Measurements from ENCODE around the gene ASB3. TPM values are rescaled to one million over a fixed set of nuclear protein-coding genes. Genes with fewer than 3 reads are reported as not detected.
A peak's percentile ranks its signal among the peaks of the same experiment; 100 is the strongest.
"Not testable (repeated sequence)": the region's sequence is repeated elsewhere in the genome, so short reads cannot be mapped to it uniquely, and the experiment has no call there.

ASB3 gene
- total RNA-seq, 1 experiment from 2014 or later, result 32.3 TPM

DNA sequence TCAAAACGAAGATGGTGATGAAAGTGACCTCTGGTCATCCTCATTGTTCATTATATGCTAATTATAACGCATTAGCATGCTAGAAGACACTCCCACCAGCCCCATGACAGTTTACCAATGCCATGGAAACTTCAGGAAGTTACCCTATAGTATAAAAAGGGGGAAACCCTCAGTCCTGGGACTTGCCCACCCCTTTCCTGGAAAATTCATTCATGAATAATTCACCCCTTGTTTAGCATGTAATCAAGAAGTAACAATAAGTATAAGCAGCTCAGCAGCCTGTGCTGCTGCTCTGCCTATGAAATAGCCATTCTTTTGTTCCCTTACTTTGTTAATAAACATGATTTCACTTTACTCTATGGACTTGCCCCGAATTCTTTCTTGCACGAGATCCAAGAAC is 89.7 kb downstream of the ASB3 start:
- H3K36me3 ChIP-seq, result peaks cover 24% of the 10 kb centered on the region
- H3K4me1 ChIP-seq (replicated peaks), result no peaks in the 10 kb centered on the region
- no peaks in the 10 kb centered on the region for H3K27me3 ChIP-seq (replicated peaks)
- no peak for DNase-seq (ENCODE audit: low read depth in 1 of 2, low spot score in 2 of 2)
- no peak overlapping the region for H3K4me3 ChIP-seq
- no peaks in the 10 kb centered on the region for H3K9me3 ChIP-seq (replicated peaks)
- no peak overlapping the region for H3K27ac ChIP-seq

- Histone ChIP-seq H3K27ac (no peak overlapping the region), H3K36me3 (peaks cover 24% of the 10 kb centered on the region), H3K9me3 (replicated peaks) (no peaks in the 10 kb centered on the region), H3K4me1 (replicated peaks) (no peaks in the 10 kb centered on the region), H3K4me3 (no peak overlapping the region), H3K27me3 (replicated peaks) (no peaks in the 10 kb centered on the region)
- DNase-seq (ENCODE audit: low read depth in 1 of 2, low spot score in 2 of 2), result no peak
These were observed 91.2 kb downstream of the ASB3 start for GRCh38 chr2:53695575-53695974.

DNA sequence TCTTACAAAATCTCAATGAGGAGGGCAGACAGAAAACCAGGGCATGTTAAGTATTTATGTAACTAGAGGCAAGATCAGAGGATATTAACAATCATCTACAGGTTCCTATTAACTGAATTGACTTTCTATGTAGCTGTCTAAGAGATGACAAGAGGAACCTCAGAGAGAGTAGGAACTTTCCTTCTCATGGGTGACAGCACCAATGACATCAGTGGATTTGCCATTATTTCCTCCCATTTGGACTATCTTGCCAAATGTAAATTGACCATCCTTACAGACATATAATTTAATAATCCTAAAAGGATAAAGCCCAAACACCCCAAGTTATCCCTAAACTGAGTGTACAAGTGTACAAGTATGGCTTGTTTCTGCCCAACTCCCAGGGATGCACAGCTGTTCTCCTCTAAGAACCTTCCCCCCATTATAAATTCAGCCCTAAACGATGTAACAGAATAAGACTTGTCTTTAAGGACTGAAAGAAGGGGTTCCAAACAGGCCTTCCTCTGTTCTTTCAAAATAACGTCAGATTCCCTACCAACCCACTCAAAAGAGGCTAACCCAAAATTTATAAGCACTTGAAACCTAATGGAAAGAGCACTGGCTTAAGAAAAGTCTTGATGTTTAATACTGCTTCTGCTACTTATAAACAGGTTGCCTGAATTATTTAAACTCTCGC is 92.5 kb downstream of the ASB3 start:
- H3K9me3 ChIP-seq (replicated peaks), result no peaks in the 10 kb centered on the region
- peaks cover 13% of the 10 kb centered on the region for H3K36me3 ChIP-seq
- no peak overlapping the region for H3K4me3 ChIP-seq
- no peak for DNase-seq (ENCODE audit: low read depth in 1 of 2, low spot score in 2 of 2)
- no peaks in the 10 kb centered on the region for H3K27me3 ChIP-seq (replicated peaks)
- no peak overlapping the region for H3K27ac ChIP-seq
- no peaks in the 10 kb centered on the region for H3K4me1 ChIP-seq (replicated peaks)

DNA sequence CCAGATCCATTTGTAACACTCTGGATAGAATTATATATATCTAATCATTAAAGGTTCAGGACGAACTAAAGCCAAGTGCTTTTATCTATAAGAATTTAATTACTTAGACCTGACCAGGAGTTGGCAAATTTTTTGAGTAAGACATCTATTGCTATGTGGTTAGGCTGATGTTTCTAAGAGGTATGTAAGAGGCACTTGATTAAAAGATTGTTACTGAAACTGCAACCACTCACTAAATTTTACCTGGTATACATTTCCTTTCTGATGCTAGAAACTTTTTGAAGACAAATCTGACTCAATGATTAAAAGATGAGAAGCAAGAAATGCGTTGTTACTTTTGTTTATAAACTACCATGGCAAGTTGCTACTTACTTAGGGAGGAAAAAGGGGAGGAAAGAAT is 95.9 kb downstream of the ASB3 start:
- Histone ChIP-seq H3K36me3 (peaks cover 6% of the 10 kb centered on the region), H3K4me3 (no peak overlapping the region), H3K9me3 (replicated peaks) (no peaks in the 10 kb centered on the region), H3K27ac (no peak overlapping the region), H3K27me3 (replicated peaks) (no peaks in the 10 kb centered on the region), H3K4me1 (replicated peaks) (no peaks in the 10 kb centered on the region)
- DNase-seq (ENCODE audit: low read depth in 1 of 2, low spot score in 2 of 2), result no peak

- H3K27ac ChIP-seq, result no peak overlapping the region
- H3K36me3 ChIP-seq, result peaks cover 3% of the 10 kb centered on the region; the same call in 1 of the 2 replicates
- peak in 1 of 2 experiments; percentile 2 for DNase-seq (ENCODE audit: low read depth in 1 of 2, low spot score in 2 of 2)
- H3K4me3 ChIP-seq, result no peak overlapping the region
- peaks cover 4% of the 10 kb centered on the region; the same call in 1 of the 2 replicates for H3K4me1 ChIP-seq (replicated peaks)
- no peaks in the 10 kb centered on the region for H3K9me3 ChIP-seq (replicated peaks)
- no peaks in the 10 kb centered on the region for H3K27me3 ChIP-seq (replicated peaks)
These were observed 113.8 kb downstream of the ASB3 start for GRCh38 chr2:53672881-53673522.

GRCh38 chr2:53670331-53670730 is 116.4 kb downstream of the ASB3 start:
- H3K4me1 ChIP-seq (replicated peaks), result peaks cover 4% of the 10 kb centered on the region; the same call in 1 of the 2 replicates

DNA sequence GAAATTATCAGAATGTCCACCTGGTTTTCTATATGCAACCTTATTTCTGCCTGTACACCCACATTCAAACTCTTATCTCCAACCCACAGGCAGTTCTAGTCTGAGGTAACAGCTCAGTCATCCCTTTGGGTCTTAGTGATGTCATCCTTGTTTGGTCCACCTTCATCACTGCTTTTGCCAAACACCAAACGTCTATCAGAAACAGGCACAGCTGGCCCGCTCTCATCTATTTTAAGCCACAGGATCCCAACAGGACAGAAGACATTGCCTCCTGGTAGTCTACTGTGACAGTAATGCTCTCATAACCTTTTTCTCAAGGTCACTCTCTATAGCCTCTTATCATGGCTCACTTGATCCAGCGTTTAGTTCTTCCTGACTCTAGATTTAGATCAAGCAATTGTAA is 118.1 kb downstream of the ASB3 start:
- Histone ChIP-seq H3K36me3 (peaks cover 3% of the 10 kb centered on the region; the same call in 1 of the 2 replicates), H3K27ac (no peak overlapping the region), H3K4me3 (no peak overlapping the region), H3K4me1 (replicated peaks) (peaks cover 4% of the 10 kb centered on the region; the same call in 1 of the 2 replicates), H3K27me3 (replicated peaks) (no peaks in the 10 kb centered on the region), H3K9me3 (replicated peaks) (no peaks in the 10 kb centered on the region)
- no peak for DNase-seq (ENCODE audit: low read depth in 1 of 2, low spot score in 2 of 2)

More at GRCh38 chr2:53670331-53670730, 116.4 kb downstream of the ASB3 start:
- no peaks in the 10 kb centered on the region for H3K9me3 ChIP-seq (replicated peaks)
- no peak overlapping the region for H3K27ac ChIP-seq
- peaks cover 3% of the 10 kb centered on the region; the same call in 1 of the 2 replicates for H3K36me3 ChIP-seq
- no peak overlapping the region for H3K4me3 ChIP-seq
- DNase-seq (ENCODE audit: low read depth in 1 of 2, low spot score in 2 of 2), result no peak
- H3K27me3 ChIP-seq (replicated peaks), result no peaks in the 10 kb centered on the region

DNA sequence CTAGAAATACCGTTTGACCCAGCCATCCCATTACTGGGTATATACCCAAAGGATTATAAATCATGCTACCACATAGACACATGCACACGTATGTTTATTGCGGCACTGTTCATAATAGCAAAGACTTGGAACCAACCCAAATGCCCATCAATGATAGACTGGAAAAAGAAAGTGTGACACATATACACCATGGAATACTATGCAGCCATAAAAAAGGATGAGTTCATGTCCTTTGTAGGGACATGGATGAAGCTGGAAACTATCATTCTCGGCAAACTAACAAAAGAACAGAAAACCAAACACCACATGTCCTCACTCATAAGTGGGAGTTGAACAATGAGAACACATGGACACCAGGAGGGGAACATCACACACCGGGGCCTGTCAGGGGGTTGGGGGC is 119.6 kb downstream of the ASB3 start:
- not testable (repeated sequence) for H3K9me3 ChIP-seq (replicated peaks); H3K4me1 ChIP-seq (replicated peaks); H3K27me3 ChIP-seq (replicated peaks); H3K4me3 ChIP-seq; H3K27ac ChIP-seq; H3K36me3 ChIP-seq; DNase-seq (ENCODE audit: low read depth in 1 of 2, low spot score in 2 of 2)

DNA sequence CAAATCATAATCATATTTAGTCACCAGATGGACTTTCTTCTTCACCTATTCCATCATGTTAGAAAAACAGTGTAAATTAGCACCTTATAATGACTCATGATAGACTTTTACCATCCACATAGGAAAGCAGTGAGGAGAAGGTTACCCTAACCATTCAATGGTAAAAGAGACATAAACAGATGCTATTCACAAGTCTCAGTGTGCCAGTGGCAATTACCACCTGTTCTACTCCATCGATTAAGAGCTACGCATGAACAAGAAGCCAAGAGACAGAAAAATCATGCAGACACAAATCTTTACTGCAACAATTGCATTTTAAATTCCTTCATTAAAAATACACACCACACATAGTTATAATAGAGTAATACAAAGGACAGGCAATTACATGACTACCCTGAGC is 125.9 kb downstream of the ASB3 start:
- H3K4me3 ChIP-seq, result no peak overlapping the region
- no peaks in the 10 kb centered on the region for H3K27me3 ChIP-seq (replicated peaks)
- H3K4me1 ChIP-seq (replicated peaks), result no peaks in the 10 kb centered on the region
- H3K36me3 ChIP-seq, result no peaks in the 10 kb centered on the region
- no peaks in the 10 kb centered on the region for H3K9me3 ChIP-seq (replicated peaks)
- no peak overlapping the region for H3K27ac ChIP-seq
- DNase-seq (ENCODE audit: low read depth in 1 of 2, low spot score in 2 of 2), result no peak

DNA sequence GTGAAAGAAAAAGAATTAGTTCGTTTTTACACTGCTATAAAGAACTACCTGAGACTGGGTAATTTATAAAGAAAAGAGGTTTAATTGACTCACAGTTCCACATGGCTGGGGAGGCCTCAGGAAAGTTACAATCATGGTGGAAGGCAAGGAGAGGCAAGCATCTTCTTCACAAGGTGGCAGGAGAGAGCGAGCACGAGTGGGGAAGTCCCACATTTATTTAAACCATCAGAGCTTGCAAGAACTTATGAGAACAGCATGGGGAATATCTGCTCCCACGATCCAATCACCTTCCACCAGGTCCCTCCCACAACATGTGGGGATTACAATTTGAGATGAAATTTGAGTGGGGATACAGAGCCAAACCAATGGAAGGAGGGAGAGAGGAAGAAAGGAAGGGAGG is 128.3 kb downstream of the ASB3 start:
- not testable (repeated sequence) for DNase-seq (ENCODE audit: low read depth in 1 of 2, low spot score in 2 of 2); H3K9me3 ChIP-seq (replicated peaks); H3K36me3 ChIP-seq; H3K4me3 ChIP-seq; H3K4me1 ChIP-seq (replicated peaks); H3K27me3 ChIP-seq (replicated peaks); H3K27ac ChIP-seq

- H3K27ac ChIP-seq, result no peak overlapping the region
- no peaks in the 10 kb centered on the region for H3K9me3 ChIP-seq (replicated peaks)
- H3K36me3 ChIP-seq, result no peaks in the 10 kb centered on the region
- no peaks in the 10 kb centered on the region; the same call in 1 of the 2 replicates for H3K27me3 ChIP-seq (replicated peaks)
- DNase-seq (ENCODE audit: low read depth in 1 of 2, low spot score in 2 of 2), result no peak
- H3K4me3 ChIP-seq, result no peak overlapping the region
- H3K4me1 ChIP-seq (replicated peaks), result no peaks in the 10 kb centered on the region
These were observed 131.5 kb downstream of the ASB3 start for GRCh38 chr2:53655256-53655655.

GRCh38 chr2:53654396-53654795 is 132.4 kb downstream of the ASB3 start:
- Histone ChIP-seq H3K4me3 (no peak overlapping the region), H3K9me3 (replicated peaks) (no peaks in the 10 kb centered on the region), H3K36me3 (no peaks in the 10 kb centered on the region), H3K4me1 (replicated peaks) (no peaks in the 10 kb centered on the region), H3K27ac (no peak overlapping the region), H3K27me3 (replicated peaks) (no peaks in the 10 kb centered on the region; the same call in 1 of the 2 replicates)
- DNase-seq (ENCODE audit: low read depth in 1 of 2, low spot score in 2 of 2), result no peak

GRCh38 chr2:53652131-53652530 is 134.6 kb downstream of the ASB3 start:
- no peaks in the 10 kb centered on the region for H3K9me3 ChIP-seq (replicated peaks)
- no peaks in the 10 kb centered on the region for H3K36me3 ChIP-seq
- no peaks in the 10 kb centered on the region for H3K4me1 ChIP-seq (replicated peaks)
- DNase-seq (ENCODE audit: low read depth in 1 of 2, low spot score in 2 of 2), result no peak
- no peak overlapping the region for H3K27ac ChIP-seq
- no peaks in the 10 kb centered on the region; the same call in 1 of the 2 replicates for H3K27me3 ChIP-seq (replicated peaks)
- no peak overlapping the region for H3K4me3 ChIP-seq

- no peaks in the 10 kb centered on the region for H3K36me3 ChIP-seq
- no peaks in the 10 kb centered on the region for H3K4me1 ChIP-seq (replicated peaks)
- H3K9me3 ChIP-seq (replicated peaks), result no peaks in the 10 kb centered on the region
- no peak overlapping the region for H3K27ac ChIP-seq
- H3K27me3 ChIP-seq (replicated peaks), result no peaks in the 10 kb centered on the region
- no peak overlapping the region for H3K4me3 ChIP-seq
- no peak for DNase-seq (ENCODE audit: low read depth in 1 of 2, low spot score in 2 of 2)
These were observed 140.0 kb downstream of the ASB3 start for GRCh38 chr2:53646788-53647187.

All from SJSA1 (cell line).